Measurements from ENCODE around the gene ANKRD22.

- TF ChIP-seq CTCF (IDR thresholded peaks at IDR 0.05; ENCODE audit: borderline replicate concordance, extremely low read depth, low read length, poor library complexity, severe bottlenecking) (no peak), EZH2 (IDR thresholded peaks at IDR 0.05; ENCODE audit: borderline replicate concordance, low read depth, low read length, severe bottlenecking) (no peak)
Observed at GRCh38 chr10:88840104-88840503, 11.5 kb downstream of the ANKRD22 start.
